GM19468 (cell line): ENCODE results near the gene BATF2.
"Not testable (repeated sequence)": the region's sequence is repeated elsewhere in the genome, so short reads cannot be mapped to it uniquely, and the experiment has no call there.

Source experiments
- ATAC-seq: cut with Tn5 transposase; IDR thresholded peaks from one replicate; pipeline ENCODE4 v1.9.1; 2021; ENCODE audit warnings: mild to moderate bottlenecking, moderate library complexity, moderate number of reproducible peaks; ENCODE audit not compliant: unreplicated experiment; ENCODE audit errors: extremely low read depth

Gene BATF2

DNA sequence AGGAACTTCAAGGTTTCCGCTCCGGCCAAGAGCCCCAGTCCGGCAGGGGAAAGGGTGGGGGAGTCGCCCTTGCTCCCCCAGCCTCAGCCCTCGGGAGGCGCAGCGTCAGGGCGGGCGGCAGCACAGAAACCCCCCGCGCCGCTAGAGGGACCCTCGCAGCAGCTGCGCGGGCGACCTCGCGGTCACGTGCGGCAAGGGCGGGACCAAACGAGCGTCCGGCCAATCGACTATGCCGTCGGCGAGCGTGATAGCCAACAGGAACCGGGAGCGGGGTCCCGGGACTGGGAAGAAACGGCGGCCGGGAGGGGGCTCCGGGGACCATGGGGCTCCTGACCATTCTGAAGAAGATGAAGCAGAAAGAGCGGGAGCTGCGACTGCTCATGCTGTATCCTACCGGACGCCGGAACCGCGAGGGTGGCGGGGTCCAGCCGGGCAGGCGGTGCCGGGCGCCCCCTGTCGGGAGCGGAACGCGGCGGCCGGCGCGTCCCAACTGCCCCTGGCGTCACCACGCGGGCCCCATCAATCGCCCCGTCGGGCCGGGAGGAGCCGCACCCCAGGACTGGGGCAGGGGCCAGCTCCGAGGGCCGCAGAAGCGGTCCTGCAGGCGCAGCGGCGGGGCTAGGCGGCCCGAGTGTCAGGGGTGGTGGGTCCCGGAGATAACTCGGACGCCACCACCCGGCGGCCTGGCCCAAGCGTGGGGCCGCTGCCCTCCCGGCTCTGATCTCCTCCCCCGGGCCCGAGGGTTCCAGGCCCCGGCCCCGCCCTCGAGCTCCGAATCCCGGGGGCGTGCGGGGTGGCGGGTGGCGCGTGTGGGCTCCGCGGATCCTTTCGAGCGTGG, 17.3 kb upstream of the BATF2 start, which contains the start of gene ARL2:
ARL2 (plus strand) TSS at position 273 of the 838 bp plus-strand sequence; CDS start at position 321, 48 bp downstream.
- ATAC-seq = peak; percentile 38

DNA sequence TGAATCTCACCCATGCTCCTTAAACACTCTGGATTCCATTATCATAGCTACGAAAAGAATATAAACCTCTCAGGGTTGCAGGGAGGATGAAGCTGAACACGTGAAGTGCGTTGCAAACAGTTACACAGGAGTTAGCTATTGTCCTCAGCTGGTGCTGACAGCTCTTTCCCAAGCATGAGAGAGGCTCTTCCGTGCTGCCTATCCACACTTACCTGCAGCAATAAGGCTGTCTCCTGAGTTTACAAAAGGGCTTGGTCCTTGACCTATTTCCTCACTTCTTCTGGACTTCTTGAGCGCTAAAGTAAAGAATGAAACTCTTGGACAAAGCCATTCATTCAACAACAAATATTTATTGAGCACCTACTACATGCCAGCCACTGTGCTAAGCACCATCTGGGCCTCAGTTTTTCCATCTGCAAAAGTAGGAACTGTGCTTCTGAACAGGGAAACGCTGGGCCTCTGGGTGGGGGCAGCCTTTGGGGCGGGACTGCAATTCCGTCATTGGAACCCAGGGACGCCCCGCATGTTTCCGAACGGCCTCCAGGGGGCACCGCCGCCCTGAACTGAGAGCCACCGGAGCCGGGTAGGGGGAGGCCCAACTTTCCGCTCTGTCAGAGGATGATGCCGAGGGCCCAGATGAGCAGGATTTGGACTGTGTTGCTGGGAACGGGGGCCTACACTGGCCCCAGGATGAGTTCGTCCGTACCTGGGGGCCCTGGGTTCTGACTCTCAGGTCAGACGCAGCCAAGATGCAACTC, 16.5 kb upstream of the BATF2 start:
- peak; percentile 12 for ATAC-seq

DNA sequence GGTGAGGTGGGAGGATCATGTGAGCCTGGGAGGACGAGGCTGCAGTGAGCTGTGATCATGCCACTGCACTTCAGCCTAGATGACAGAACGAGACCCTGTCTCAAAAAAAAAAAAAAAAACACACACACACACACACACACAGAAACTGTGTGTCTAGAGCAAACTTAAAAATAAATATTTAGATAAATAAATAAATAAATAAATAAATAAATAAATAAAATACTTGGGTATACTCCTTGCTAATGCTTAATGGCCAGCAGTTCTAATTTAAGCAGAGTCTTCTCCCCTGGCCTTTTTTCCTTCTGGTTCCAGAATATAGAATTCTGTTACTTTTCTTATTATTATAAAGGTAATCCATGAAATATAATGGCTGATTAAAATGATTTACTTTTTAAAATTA, 12.1 kb upstream of the BATF2 start:
- ATAC-seq = no peak

DNA sequence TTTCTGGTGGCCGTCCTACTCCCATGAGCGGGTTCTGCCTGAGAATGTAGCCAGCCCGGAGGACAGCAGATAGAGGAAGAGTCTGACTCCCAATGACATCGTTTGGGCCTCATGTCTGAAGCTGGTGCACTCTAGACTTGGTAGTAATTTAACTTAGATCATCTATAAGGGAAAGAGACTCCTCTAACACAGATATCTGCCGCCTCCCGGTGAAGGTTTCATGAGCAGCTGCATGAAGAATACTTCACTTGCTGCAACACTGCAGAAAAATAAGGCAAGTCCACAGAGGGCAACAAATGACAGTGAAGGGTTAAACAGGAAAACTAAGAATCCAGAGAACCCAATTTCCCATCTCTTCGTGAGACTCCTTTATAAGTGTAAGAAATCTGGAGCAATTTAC, 11.2 kb upstream of the BATF2 start:
- no peak for ATAC-seq

DNA sequence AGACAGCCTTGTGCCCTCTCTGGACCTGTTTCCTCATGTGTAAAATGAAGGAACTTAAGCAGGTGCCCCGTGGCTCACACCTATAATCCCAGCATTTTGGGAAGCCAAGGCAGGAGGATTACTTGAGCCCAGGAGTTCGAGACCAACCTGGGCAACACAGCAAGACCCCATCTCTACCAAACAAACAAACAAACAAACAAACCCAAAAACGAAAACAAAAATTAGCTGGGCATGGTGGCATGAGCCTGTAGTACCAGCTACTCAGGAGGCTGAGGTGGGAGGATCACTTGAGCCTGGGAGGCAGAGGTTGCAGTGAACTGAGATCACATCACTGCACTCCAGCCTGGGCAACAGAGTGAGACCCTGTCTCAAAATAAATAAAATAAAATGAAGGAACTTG, 7.2 kb upstream of the BATF2 start:
- ATAC-seq = not testable (repeated sequence)

DNA sequence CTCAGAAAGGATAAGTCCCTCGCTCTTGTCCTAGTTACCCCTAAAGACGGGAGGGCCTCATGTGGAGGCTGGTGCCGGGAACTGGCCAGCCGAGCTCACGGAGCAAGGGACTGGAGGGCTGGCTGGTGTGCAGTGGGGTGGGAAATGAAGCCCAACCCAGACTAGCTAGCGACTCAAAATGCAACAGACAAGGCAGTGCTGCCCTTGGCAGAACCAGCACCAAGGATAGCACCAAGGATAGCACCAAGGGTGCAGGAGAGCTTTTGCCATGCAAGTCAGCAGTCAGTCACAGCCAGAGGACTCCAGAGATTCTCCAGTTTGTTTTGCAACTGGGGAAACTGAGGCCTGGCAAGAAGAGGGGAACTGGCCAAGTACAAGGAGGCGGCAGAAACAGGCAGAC, 6.5 kb upstream of the BATF2 start:
- no peak for ATAC-seq

DNA sequence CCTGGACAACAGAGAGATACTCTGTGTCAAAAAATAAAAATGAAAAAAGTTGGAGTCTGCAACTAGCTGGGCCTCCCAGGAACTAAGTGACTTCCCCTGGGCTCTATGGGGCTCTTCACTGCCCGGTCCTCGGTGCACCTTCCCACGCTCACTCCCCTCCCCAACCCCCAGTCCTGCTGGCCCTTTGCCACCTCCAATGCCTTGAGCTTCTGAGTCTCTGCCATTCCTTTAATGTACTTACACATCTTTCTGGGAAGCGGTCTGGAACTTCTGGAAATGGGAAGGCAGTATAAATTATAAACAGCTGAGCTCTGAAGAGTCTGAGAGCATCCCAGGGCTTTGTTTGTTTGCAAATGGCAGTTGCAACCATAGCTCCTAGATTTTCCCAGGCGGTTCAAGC, 5.9 kb upstream of the BATF2 start:
- ATAC-seq = no peak

DNA sequence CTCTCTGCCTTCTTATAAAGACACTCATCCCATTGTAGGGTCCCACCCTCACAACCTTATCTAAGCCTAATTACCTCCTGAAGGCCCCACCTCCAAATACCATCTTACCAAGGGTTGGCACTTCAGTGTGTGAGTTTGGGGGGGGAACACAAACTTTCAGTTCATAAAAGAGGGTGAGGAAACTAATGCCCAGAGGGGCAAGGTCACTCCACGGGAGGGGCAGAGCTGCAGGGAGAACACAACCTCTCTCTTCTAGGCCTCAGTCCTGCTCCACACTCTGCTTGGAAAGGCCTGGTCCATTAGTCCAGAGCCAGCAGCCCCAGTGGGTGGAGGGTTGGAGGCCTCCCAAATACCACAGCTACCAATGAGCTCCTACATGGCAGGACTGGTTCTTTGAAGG, 2.7 kb upstream of the BATF2 start:
- no peak for ATAC-seq

DNA sequence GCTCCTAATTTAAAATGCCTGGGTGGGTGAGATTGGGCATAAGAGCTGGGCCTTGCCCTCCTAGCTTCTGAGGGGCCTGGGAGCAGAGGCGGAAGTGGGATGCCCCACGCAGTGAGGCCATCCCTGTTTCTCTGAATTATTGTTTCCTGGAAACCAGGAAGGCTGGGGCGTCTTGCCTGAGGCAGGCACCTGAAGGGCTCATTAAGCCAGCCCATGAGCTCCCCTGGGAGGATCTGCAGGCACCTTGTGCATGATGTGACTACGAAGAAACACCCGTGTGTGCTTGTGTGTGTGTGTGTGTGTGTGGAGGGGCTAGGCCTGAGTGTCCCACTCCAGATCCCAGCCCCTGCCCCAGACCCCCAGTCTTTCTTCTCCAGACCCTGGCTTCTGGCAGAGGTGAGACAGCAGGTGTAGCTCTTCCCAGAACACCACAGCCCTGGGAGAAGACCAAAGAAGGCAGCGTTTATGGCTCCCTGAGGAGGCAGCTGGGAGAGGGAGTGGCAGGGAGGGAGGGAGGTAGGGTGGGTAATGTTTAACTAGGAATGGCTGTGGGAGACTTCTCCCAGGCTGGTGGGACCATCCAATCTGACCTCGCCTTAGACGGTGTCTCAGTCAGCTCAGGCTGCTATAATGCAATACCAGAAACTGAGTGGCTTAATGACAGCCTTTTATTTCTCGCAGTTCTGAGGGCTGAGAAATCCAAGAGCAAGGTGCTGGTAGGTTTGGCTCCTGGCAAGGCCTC, 2.1 kb upstream of the BATF2 start:
- no peak for ATAC-seq

DNA sequence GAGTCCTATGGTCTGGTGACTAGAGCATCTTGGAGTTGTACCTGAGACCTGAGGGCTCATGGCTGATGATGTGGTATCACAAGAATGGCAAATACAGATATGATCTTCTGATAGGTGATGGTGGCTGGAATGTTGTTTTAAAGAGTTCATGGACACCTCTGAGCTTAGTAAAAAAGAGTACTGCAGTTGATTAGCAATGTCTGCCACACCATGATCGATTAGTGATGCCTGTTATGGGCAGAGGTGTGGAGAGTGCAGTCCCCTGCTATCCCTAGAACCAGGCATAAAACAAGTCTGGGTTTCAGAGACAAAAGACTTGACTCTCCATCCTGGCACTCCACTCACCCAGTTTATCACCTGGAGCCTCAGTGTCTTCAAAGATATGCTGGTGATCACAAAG, 1.4 kb upstream of the BATF2 start:
- no peak for ATAC-seq

DNA sequence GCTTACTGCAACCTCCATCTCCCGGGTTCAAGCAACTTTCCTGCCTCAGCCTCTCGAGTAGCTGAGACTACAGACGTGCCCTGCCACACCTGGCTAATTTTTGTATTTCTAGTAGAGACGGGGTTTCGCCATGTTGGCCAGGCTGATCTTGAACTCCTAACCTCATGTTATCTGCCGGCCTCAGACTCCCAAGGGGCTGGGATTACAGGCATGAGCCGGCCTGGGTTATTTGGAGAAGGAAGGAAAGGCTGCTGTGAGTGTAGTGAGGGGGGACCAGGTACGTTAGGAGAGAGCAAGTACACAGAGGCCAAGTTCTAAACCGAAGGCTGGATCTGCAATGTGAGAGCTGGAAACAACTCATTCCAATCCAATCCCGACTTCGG, 453 bp downstream of the BATF2 start:
- ATAC-seq = no peak

DNA sequence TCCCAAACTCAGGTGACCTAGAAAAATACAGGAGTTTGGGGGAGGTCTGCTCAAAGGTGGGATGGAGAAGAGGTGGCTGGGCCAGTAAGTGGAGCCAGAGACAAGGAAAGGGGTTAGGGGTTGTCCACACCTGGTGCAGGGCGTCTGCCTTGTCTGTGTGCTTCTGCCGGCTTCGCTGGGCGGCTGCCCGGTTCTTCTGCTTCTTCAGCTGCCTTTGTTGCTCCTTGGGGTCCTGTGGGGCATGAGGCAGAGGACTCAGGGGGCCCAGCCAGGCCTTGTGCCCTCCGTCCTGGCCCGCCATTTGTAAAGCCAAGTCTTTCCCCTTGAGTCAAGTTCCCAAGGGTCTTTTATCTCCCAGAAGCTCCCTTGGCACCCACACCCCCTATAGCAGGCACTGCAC, 2.5 kb downstream of the BATF2 start:
- ATAC-seq = no peak

DNA sequence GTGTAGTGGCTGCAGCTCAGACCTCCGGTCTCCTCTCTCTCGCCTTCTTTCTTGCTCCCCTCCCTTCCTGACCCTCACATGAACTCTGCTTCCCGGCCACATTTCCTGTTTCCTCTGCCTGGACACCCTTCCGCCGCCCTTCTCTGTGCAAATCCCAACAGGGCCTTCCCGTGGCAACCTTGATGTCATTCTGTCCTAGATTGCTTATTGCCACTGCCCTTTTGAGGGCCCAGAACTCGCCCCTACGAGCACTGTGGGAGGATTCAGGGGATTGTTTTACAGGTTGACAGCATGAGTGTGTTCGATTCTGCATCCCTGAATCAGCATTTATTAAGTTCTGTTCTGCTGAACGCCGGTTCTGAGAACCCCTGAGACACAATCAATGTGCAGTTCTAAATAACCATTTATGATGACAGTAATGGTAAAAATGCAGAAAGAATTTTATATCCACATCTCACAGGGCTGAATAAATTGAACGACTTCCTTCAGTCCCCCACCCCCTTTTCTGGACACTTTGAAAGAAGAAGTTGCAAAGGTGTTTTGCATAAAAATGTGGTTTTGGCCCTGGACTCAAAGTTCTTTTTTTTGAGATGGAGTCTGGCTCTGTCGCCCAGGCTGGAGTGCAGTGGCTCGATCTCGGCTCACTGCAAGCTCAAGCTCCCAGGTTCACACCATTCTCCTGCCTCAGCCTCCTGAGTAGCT, 6.4 kb downstream of the BATF2 start:
- ATAC-seq = no peak

DNA sequence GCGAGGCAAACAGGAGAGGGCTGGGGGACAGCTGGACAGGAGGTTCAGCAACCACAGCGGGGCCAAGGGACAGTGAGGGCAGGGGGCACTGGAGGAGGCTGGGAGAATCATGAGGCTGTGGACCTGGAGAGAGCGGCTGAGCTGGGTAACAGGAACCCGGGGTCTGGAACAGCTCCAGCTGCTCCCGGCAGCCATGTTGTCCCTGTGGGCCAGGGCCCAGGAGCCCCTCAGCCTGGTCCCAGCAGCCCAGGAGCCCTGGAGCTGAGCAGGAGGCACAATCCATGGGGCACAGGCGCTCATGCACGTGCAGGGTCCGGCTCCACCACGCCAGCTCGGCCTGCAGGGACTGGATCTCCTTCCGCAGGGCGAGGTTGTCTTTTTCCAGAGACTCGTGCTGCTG, 7.4 kb downstream of the BATF2 start:
- no peak for ATAC-seq

DNA sequence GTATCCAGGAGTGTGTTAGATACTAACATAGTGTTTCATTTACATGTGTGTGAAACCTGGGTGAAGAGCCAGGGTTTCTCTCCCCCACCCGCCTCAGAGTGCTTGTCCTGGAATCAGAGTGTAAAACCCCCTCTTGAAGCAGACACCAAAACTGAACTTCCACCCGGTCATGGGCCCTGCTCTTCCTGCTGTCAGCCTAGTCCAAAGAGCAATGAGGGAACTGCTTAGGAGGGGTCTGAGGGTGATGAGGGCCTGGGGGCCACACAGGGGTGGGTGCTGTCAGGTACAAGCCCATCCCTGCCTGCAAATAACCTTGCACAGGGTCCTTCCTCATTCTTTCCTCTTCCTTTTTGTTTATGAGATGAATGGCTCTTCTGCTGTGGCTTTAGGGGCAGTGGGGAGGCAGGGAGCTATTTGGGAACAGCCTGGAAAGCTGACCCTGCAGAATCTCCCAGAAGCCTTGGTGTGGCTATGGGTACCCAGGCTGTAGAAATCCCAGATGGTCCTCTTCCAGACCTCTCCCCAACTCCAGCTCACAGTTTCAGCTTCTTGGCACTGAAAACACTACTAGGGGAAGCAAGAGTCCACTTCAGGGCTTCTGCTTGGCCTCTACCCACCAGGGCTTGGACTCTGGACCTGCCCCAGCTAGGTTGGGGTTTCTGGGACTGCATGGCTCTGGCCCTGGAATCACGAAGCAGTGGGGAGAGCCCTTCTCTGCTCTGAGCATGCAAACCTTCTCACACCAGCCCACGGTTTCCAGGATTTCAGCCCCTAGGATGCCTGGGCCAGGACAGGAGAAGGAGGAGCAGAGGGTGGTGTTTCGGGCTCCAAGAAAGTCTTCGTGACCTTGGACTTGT, 8.5 kb downstream of the BATF2 start:
- ATAC-seq = no peak

DNA sequence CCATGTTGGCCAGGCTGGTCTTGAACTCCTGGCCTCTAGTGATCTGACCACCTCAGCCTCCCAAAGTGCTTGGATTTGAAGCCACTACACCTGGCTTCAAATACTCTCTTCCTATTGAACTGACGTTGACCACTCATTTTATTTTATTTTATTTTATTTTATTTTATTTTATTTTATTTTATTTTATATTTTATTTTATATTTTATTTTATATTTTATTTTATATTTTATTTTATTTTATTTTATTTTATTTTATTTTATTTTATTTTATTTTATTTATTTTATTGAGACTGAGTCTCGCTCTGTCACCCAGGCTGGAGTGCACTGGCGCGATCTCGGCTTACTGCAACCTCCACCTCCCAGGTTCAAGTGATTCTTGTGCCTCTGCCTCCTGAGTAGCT, 13.4 kb downstream of the BATF2 start:
- not testable (repeated sequence) for ATAC-seq

DNA sequence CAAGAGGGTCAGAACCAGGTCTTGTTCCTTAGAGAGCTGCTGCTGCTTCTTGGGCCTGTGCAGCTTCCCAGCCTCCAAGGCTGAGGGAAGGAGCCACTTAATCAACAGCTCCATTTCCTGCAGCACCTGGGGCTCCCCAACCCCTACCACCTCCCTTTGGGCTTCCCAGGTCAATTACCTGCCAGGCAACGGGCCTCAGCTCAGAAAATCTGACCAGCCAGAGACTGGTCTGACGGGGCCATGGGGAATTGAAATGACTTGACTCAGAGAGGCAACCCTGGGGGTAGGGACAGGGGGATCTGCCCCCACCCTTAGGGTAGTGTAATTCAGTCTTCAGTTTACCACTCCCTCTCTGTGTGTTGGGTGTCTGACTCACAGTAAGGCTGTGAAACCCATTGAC, 20.1 kb downstream of the BATF2 start:
- no peak for ATAC-seq

DNA sequence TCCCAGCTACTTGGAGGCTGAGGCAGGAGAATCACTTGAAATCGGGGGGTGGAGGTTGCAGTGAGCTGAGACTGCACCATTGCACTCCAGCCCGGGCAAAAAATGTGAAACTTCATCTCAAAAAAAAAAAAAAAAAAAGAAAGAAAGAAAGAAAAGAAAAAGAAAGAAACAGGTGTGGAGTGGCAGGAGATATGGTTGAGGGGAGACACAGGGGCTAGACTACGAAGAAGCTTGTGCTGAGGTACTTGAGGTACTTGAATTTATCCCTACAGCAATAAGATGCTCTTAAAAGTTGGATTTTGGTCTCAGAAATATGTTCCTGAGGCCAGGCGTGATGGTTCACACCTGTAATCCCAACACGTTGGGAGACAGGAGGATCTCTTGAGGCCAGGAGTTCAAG, 22.6 kb downstream of the BATF2 start:
- ATAC-seq = no peak

DNA sequence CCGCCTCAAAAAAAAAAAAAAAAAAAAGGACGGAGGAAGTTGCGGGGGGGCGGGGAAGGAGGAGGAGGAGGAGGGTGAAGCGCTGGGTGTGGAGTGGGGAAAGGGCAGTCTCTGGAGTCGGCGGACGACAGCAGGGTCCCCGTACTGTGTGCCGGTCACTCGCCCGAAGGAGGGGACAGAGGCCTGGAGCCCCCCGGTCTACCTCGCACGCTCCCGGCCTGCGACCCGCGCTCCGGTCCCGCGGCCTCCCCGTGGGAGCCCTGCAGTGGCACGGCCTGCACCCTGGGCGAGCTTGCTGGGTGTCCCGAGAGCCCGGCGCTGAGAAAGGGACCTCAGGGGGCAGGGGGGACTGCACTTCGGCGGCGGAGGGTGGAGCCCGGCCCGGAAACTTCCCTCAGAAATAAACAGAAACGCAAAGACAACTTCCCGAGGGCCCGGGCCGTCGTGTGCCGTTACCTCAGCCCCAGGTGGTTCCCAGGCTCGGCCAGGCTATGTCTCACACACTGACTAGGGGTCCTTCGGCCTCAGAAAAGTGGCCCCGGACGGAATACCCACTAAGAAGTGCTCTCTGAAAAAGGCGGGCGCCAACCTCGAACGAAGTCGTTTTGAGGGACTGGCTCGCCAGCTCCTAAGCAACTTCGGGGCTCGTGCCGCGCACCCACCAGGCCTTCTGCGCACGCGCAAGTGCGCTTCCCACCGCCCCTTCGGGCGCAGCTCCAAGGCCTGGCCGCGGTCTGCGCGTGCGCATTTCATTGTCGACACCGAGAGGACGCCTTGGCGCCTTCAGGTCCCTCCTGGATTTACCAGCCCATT, 25.1 kb downstream of the BATF2 start, which contains the start of gene MAJIN:
MAJIN (minus strand) TSS at position 688 of the 813 bp plus-strand sequence. CDS start 12,703 bp downstream, outside the sequence.
- ATAC-seq = no peak
